ENCODE results near the gene LRRC4C.

Gene LRRC4C

GRCh38 chr11:40689823-40690222 lies 769.6 kb downstream of the LRRC4C start:
- TF ChIP-seq CTCF (IDR thresholded peaks at IDR 0.05; ENCODE audit: low read depth, low read length) = no peak

GRCh38 chr11:40688369-40688768 lies 771.1 kb downstream of the LRRC4C start:
- no peak overlapping the region for H3K4me3 ChIP-seq (ENCODE audit: low read depth, low read length)
- no peak for TF ChIP-seq CTCF (IDR thresholded peaks at IDR 0.05; ENCODE audit: low read depth, low read length)

More at GRCh38 chr11:40689823-40690222, 769.6 kb downstream of the LRRC4C start:
- H3K4me3 ChIP-seq (ENCODE audit: low read depth, low read length) = no peak overlapping the region

- TF ChIP-seq CTCF (IDR thresholded peaks at IDR 0.05; ENCODE audit: low read depth, low read length) = no peak
- H3K4me3 ChIP-seq (ENCODE audit: low read depth, low read length) = no peak overlapping the region
Measured at GRCh38 chr11:40686765-40687164, 772.7 kb downstream of the LRRC4C start.

GRCh38 chr11:40683010-40683409 lies 776.4 kb downstream of the LRRC4C start:
- H3K4me3 ChIP-seq (ENCODE audit: low read depth, low read length) = no peak overlapping the region
- no peak for TF ChIP-seq CTCF (IDR thresholded peaks at IDR 0.05; ENCODE audit: low read depth, low read length)

- H3K4me3 ChIP-seq (ENCODE audit: low read depth, low read length) = no peak overlapping the region
- TF ChIP-seq CTCF (IDR thresholded peaks at IDR 0.05; ENCODE audit: low read depth, low read length) = no peak
Measured at GRCh38 chr11:40679276-40679675, 780.2 kb downstream of the LRRC4C start.

GRCh38 chr11:40647295-40647694 lies 812.2 kb downstream of the LRRC4C start:
- no peak for TF ChIP-seq CTCF (IDR thresholded peaks at IDR 0.05; ENCODE audit: low read depth, low read length)
- H3K4me3 ChIP-seq (ENCODE audit: low read depth, low read length) = no peak overlapping the region

GRCh38 chr11:40642284-40642683 lies 817.2 kb downstream of the LRRC4C start:
- no peak overlapping the region for H3K4me3 ChIP-seq (ENCODE audit: low read depth, low read length)
- no peak for TF ChIP-seq CTCF (IDR thresholded peaks at IDR 0.05; ENCODE audit: low read depth, low read length)

Data from WI38 (cell line).